GM21447 (cell line): Measurements from ENCODE around the gene ZNF487.
"Not testable (repeated sequence)": the region's sequence is repeated elsewhere in the genome, so short reads cannot be mapped to it uniquely, and the experiment has no call there.

ENCODE experiments used
- ATAC-seq: cut with Tn5 transposase; IDR thresholded peaks from one replicate; pipeline ENCODE4 v1.9.1; 2021; ENCODE audit not compliant: unreplicated experiment

The ZNF487 gene

DNA sequence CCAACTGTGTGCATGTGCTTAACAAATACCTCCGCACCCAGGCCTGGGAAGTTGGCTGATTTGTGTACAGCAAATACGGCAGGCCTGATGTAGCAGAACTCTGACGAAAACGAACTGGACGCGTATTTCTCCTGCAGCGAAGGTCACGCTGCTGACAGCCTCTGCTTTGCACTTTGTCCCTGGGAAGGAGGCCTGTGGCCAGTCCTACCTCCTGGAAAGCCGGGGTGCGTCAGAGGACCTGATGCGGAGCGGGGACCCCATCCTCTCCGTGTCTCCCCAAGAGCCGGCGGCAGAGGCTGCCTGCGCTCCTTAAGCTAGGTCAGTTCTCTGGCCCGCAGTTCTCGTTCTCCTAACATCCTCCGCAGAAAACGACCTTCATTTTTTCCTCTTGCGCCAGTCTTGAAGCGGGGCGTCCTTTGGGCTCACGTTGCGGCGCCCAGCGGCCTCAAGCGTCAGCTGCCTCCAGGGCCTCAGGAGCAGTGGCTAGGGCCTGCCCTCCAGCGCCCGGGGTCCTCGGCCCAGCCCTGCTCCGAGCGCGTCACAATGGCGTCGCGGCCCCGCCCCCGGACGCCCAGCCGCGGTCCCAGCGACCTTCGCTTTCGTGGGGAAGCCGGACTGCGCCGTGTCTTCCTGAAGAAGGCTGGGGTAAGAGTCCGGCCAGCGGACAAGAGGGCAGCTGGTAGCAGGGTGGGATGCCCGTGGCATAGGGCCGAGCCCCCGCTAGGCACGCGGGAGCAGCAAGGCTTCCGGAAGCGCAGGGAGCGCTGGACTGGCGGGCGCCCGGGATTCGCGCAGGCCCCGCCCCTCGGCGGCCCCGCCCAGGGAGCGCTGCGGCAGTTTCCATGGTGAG, at the start of gene ZNF487:
Gene ZNF487, plus strand, starts transcription at position 821 of the 850 bp plus-strand sequence. CDS start 38,703 bp downstream, outside the sequence.
- ATAC-seq: peak; percentile 95

GRCh38 chr10:43387678-43388032, 49.3 kb upstream of the ZNF487 start:
- ATAC-seq: no peak

GRCh38 chr10:43389867-43390266, 47.0 kb upstream of the ZNF487 start:
- no peak for ATAC-seq

DNA sequence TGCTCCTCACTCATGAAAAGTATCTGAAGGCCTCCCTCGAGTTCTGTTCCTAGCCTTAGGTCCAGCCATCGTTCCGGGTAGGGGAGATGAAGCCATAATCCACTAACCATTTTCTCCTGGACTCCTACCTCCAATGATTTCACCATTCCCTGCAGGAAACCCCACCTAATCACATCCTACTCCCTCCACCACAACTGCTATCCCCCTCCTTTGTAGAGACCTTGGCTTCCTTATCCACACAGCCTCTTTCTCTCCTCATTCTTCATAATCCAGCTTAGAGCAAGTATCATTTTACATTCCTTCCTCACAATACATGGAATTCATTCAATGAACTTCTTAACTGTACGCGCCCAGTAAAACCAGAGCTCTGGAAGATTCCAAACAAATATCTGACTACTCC, 46.6 kb upstream of the ZNF487 start:
- ATAC-seq: no peak

- no peak for ATAC-seq
These were observed 46.2 kb upstream of the ZNF487 start for GRCh38 chr10:43390759-43391158.

DNA sequence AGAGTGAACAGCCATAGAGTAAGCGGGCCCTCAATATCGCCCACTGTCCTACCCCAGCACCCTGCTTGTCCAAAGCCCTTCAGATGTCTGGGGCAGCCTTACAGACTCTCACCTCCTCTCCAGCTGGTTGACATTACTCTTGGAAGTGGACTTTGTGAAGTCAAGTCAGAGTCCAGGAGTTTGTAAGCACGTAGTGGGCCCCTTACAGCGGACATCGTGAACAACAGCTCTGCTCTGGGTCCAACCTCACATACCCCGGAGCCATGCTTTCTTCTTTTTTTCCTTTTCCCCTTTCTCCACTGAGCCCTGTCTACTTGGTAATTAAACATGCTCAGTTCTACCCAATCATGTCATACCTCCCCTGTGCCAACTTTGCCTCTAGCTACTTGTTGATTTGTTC, 45.4 kb upstream of the ZNF487 start:
- ATAC-seq: no peak

GRCh38 chr10:43392748-43393147, 44.2 kb upstream of the ZNF487 start:
- no peak for ATAC-seq

- not testable (repeated sequence) for ATAC-seq
These were observed 43.7 kb upstream of the ZNF487 start for GRCh38 chr10:43393186-43393585.

DNA sequence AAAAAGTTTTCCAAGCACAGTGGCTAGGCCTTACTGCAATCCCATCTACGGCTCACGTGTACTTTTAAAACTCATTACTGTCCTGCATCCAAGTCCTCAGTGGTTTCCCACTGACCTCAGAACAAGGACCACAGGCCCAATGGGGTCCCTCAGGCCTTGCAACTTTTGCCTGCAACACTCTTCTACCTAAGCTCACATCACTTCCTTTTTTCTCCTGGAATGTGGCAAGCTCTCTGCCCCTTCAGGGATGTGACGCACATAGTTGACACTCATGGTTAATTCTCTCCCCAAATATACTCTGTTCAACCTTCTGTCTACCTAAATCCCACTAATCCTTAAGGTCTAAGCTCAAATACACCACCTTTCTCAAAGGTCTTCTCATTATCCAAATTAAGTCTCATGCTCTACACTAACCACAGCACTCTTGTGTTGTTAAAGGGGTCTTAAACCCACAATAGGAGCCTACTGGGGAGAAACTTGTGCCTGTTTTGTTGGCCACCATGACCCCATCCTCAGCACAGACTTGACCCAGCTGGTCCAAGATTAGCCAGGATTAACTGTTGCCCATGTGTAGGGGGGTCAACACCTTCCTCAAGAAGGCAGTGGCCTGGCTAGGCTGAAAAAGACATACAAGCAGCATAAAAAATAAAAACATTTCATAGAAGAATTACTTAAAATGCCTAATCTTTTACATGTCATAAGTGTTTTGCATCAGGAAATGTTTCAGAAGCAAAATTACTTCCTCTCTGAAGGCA, 43.1 kb upstream of the ZNF487 start:
- no peak for ATAC-seq

DNA sequence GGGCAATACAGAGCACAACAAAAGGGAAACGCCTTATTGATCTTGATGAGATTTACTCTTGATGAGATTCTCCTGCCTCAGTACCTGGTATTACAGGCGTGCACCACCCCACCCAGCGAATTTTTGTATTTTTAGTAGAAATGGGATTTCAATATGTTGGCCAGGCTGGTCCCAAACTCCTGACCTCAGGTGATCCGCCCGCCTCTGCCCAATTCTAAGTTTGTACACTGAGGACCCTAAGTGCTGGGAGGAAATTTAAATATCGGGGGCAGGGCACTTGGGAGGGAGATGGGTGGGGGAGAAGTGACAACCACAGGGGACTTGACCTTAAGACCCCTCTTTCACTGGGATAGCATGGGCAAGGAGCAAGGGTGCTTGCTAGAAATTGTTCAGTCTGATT, 42.0 kb upstream of the ZNF487 start:
- ATAC-seq: no peak

- ATAC-seq: no peak
These were observed 41.3 kb upstream of the ZNF487 start for GRCh38 chr10:43395571-43396060.

DNA sequence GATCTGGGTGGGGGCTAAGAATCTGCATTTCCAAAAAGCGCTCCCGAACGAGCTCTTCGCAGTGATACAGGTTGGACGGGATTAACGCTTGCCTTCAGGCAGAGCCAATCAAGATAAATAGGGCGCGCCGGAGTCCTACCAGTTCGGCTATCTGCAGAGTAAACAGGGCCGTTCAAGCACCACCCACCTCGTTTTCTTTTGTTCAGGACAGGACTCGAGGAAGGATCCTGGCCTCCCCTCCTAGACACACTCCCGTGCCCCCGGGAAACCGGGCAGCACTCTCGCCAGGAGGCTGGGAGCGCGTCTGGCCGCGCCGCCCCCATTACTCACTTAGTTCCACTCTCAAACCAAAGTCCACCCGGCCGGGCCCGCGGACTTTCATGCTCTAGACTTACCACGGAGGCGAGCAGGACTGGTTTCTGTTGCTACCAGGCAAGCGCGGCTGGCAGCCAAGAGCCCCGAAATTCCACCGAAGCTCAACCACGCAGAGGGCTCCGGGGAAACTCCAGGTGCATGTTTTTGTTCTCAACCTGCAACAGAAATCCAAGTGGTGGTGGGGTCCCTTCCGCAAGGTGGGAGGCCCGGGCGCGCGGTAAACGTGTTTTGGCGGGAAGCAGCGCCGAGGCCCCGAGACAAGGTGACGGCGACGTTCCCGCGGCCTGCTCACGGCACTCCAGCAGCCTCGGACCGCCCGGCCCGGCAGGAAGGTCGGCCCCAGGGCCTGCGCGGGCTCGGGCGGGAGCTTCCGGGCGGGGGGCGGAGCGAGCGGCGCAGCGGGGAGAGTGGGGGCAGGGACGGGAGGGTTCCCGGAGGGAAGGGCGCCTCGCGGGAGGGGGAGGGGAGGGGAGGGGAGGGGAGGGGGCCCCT, 40.6 kb upstream of the ZNF487 start:
- ATAC-seq: peak; percentile 47

- peak; percentile 82 for ATAC-seq
These were observed 39.8 kb upstream of the ZNF487 start for GRCh38 chr10:43396928-43397624.

- no peak for ATAC-seq
These were observed 38.0 kb upstream of the ZNF487 start for GRCh38 chr10:43398939-43399319.

- no peak for ATAC-seq
These were observed 37.3 kb upstream of the ZNF487 start for GRCh38 chr10:43399320-43400310.

GRCh38 chr10:43401627-43402026, 35.3 kb upstream of the ZNF487 start:
- no peak for ATAC-seq

- no peak for ATAC-seq
These were observed 34.7 kb upstream of the ZNF487 start for GRCh38 chr10:43402176-43402575.

GRCh38 chr10:43402880-43403452, 33.9 kb upstream of the ZNF487 start:
- ATAC-seq: no peak
